CD14-positive monocyte (primary cell): ENCODE results near the gene AOPEP. TPM values are rescaled to one million over a fixed set of nuclear protein-coding genes. Genes with fewer than 3 reads are reported as not detected.

Experiments used
- DNase-seq, 3 donors: peaks; one replicate each; pipeline ENCODE4 v3.0.0-alpha.2; 2011 to 2022
- H2AFZ ChIP-seq: 2 replicates; pipeline ENCODE4 v1.6.0; 2012; ENCODE audit warnings: mild to moderate bottlenecking, low read depth, low read length, inconsistent platforms; ENCODE audit not compliant: insufficient read depth, poor library complexity, severe bottlenecking
- H3K27ac ChIP-seq, 2 donors: 1 replicate in 1 of 2; 2 replicates in 1 of 2; pipeline ENCODE4 v1.5.1; 2012 to 2013; ENCODE audit warnings: low read length in 2 of 2, control low read depth in 1 of 2, inconsistent platforms in 1 of 2, low read depth in 1 of 2, mild to moderate bottlenecking in 1 of 2
- H3K27me3 ChIP-seq, 2 donors: one replicate each; pipeline versions ENCODE4 v1.6.0 to v1.6.1; 2011 to 2013; ENCODE audit warnings: low read length in 2 of 2; ENCODE audit not compliant: control insufficient read depth in 2 of 2, insufficient read depth in 2 of 2
- H3K36me3 ChIP-seq, 2 donors: replicated peaks in 1 of 2; 1 replicate in 1 of 2; 2 replicates in 1 of 2; pipeline versions ENCODE4 v1.5.1 to v1.6.1; 2012 to 2013; ENCODE audit warnings: low read length in 2 of 2, control low read depth in 1 of 2, inconsistent platforms in 1 of 2, mild to moderate bottlenecking in 1 of 2; ENCODE audit not compliant: insufficient read depth in 2 of 2, control insufficient read depth in 1 of 2
- H3K4me1 ChIP-seq, 2 donors: 1 replicate in 1 of 2; 2 replicates in 1 of 2; pipeline versions ENCODE4 v1.5.1 to v1.6.1; 2012 to 2013; ENCODE audit warnings: low read length in 2 of 2, control low read depth in 1 of 2, inconsistent platforms in 1 of 2, mild to moderate bottlenecking in 1 of 2, moderate library complexity in 1 of 2; ENCODE audit not compliant: insufficient read depth in 2 of 2, control insufficient read depth in 1 of 2
- H3K4me2 ChIP-seq: replicated peaks from 2 replicates; pipeline ENCODE3; 2012; ENCODE audit warnings: low read length, moderate library complexity, mild to moderate bottlenecking; ENCODE audit not compliant: poor library complexity, severe bottlenecking; ENCODE audit errors: extremely low read depth
- H3K4me3 ChIP-seq, 3 experiments: fragments of 200-600 bp in 1 of 3; sonication (generic) in 1 of 3; replicated peaks in 1 of 3; 1 replicate in 2 of 3; 2 replicates in 1 of 3; pipeline ENCODE4 v1.5.1; 2011 to 2013; ENCODE audit warnings: low read length in 3 of 3, mild to moderate bottlenecking in 3 of 3, control low read depth in 2 of 3, low read depth in 2 of 3, inconsistent platforms in 1 of 3, moderate library complexity in 1 of 3
- H3K79me2 ChIP-seq: 2 replicates; pipeline ENCODE4 v1.6.0; 2012; ENCODE audit warnings: mild to moderate bottlenecking, control low read depth, inconsistent platforms, low read length, moderate library complexity; ENCODE audit not compliant: insufficient read depth
- H3K9ac ChIP-seq: 2 replicates; pipeline ENCODE4 v1.6.0; 2017; ENCODE audit warnings: low read length, mild to moderate bottlenecking; ENCODE audit not compliant: insufficient read depth, poor library complexity, severe bottlenecking
- H3K9me3 ChIP-seq, 2 donors: replicated peaks in 1 of 2; 1 replicate in 1 of 2; 2 replicates in 1 of 2; pipeline versions ENCODE4 v1.5.1 to v1.6.1; 2012 to 2013; ENCODE audit warnings: low read length in 2 of 2, control low read depth in 1 of 2; ENCODE audit not compliant: control insufficient read depth in 1 of 2, insufficient read depth in 1 of 2
- H4K20me1 ChIP-seq: 2 replicates; pipeline ENCODE4 v1.6.0; 2012; ENCODE audit warnings: mild to moderate bottlenecking, low read length, control low read depth, moderate library complexity; ENCODE audit not compliant: insufficient read depth
- H3K27ac Mint-ChIP-seq, 7 donors: one replicate each; pipeline ENCODE4 v1.8.0; 2020; ENCODE audit warnings: mild to moderate bottlenecking in 7 of 7, mixed read lengths in 7 of 7, moderate library complexity in 6 of 7, inconsistent platforms in 2 of 7
- H3K27me3 Mint-ChIP-seq, 3 donors: one replicate each; pipeline ENCODE4 v1.8.0; 2021 to 2022; ENCODE audit warnings: low read depth in 3 of 3, mild to moderate bottlenecking in 3 of 3, mixed read lengths in 3 of 3, moderate library complexity in 3 of 3, inconsistent platforms in 1 of 3
- H3K36me3 Mint-ChIP-seq, 2 donors: one replicate each; pipeline ENCODE4 v1.8.0; 2020; ENCODE audit warnings: mixed read lengths in 2 of 2, inconsistent platforms in 1 of 2, mild to moderate bottlenecking in 1 of 2
- H3K4me1 Mint-ChIP-seq: one replicate; pipeline ENCODE4 v1.8.0; 2020; ENCODE audit warnings: mild to moderate bottlenecking, mixed read lengths
- H3K4me3 Mint-ChIP-seq, 2 donors: one replicate each; pipeline ENCODE4 v1.8.0; 2020; ENCODE audit warnings: mild to moderate bottlenecking in 2 of 2, mixed read lengths in 2 of 2, moderate library complexity in 1 of 2
- H3K9me3 Mint-ChIP-seq, 7 donors: one replicate each; pipeline ENCODE4 v1.8.0; 2020 to 2022; ENCODE audit warnings: mixed read lengths in 7 of 7, mild to moderate bottlenecking in 6 of 7, moderate library complexity in 6 of 7, inconsistent platforms in 2 of 7
- CTCF ChIP-seq: fragments of 200-600 bp; IDR thresholded peaks from one replicate; pipeline ENCODE4 v1.8.0; 2022; ENCODE audit warnings: antibody characterized with exemption, mild to moderate bottlenecking
- WGBS: methylation state at CpG from one replicate; pipeline ENCODE4 v1.1.5; 2013; ENCODE audit warnings: missing lambda C conversion rate; ENCODE audit not compliant: insufficient coverage; 5-methylcytosine and 5-hydroxymethylcytosine counted together
- intact Hi-C, 2 donors: fragments of 100-400 bp; cut with micrococcal nuclease; formaldehyde crosslinking; loops; one replicate each; pipeline versions ENCODE4 v1.15.0 to v1.15.1; 2023
- polyA plus RNA-seq, 3 donors: library from polyadenylated mRNA; depleted of rRNA in 1 of 3; unstranded in 2 of 3; stranded (reverse) in 1 of 3; fragments of 300-500 nt in 2 of 3; fragments of >200 nt in 1 of 3; fragmentation: Illumina TruSeq in 2 of 3; gene quantifications; 1 replicate in 2 of 3; 2 replicates in 1 of 3; pipeline ENCODE4 v1.2.3, GENCODE V29; 2012 to 2021

AOPEP gene
- polyA plus RNA-seq, 3 donors: 3.0 to 4.1 (median 3.1) TPM

- Histone ChIP-seq H3K79me2 (no peaks in the 10 kb centered on the region), H3K36me3 (no peaks in the 10 kb centered on the region), H2AFZ (no peak overlapping the region), H3K4me3 (no peak overlapping the region), H3K9me3 (no peaks in the 10 kb centered on the region), H3K27me3 (no peaks in the 10 kb centered on the region), H4K20me1 (no peaks in the 10 kb centered on the region), H3K4me2 (no peak overlapping the region), H3K9ac (no peak overlapping the region), H3K27ac (no peak overlapping the region), H3K4me1 (peaks cover 5 to 9% of the 10 kb centered on the region in 2 donors)
- no peak for DNase-seq
- Mint-ChIP-seq H3K27me3 (peaks cover 0 to 3% (median 0%) of the 10 kb centered on the region in 3 donors), H3K4me3 (no peak overlapping the region), H3K36me3 (peaks cover 14 to 17% of the 10 kb centered on the region in 2 donors), H3K4me1 (peaks cover 21% of the 10 kb centered on the region), H3K27ac (peak overlapping the region in 1 of 7 donors; percentile 5), H3K9me3 (peaks cover 0 to 5% (median 0%) of the 10 kb centered on the region in 7 donors)
- WGBS: 50% methylated on average over 2 of the region's 3 CpGs
- intact Hi-C loops: no loop called here
- TF ChIP-seq CTCF: no peak
Measured at GRCh38 chr9:94741866-94742265, 15.4 kb downstream of the AOPEP start.

GRCh38 chr9:94743035-94743954, 16.8 kb downstream of the AOPEP start:
- Mint-ChIP-seq H3K27me3 (peaks cover 0 to 3% (median 0%) of the 10 kb centered on the region in 3 donors), H3K9me3 (peaks cover 0 to 5% (median 0%) of the 10 kb centered on the region in 7 donors), H3K4me1 (peaks cover 21% of the 10 kb centered on the region), H3K27ac (peak overlapping the region in 3 of 7 donors; percentile 31 to 79 (median 70)), H3K36me3 (peaks cover 12 to 14% of the 10 kb centered on the region in 2 donors), H3K4me3 (no peak overlapping the region)
- Histone ChIP-seq H3K9me3 (no peaks in the 10 kb centered on the region), H3K4me2 (no peak overlapping the region), H2AFZ (no peak overlapping the region), H3K4me3 (no peak overlapping the region), H3K9ac (no peak overlapping the region), H3K36me3 (no peaks in the 10 kb centered on the region), H3K4me1 (peaks cover 5 to 9% of the 10 kb centered on the region in 2 donors), H4K20me1 (no peaks in the 10 kb centered on the region), H3K27me3 (no peaks in the 10 kb centered on the region), H3K79me2 (no peaks in the 10 kb centered on the region), H3K27ac (no peak overlapping the region)
- intact Hi-C loops: no loop called here
- TF ChIP-seq CTCF: no peak
- WGBS: 67% methylated on average over 3 of the region's 6 CpGs
- DNase-seq: no peak
